Body of pancreas (tissue), 4 donors: ENCODE results near the gene NTHL1. TPM values are rescaled to one million over a fixed set of nuclear protein-coding genes. Genes with fewer than 3 reads are reported as not detected.
"Not testable (repeated sequence)": the region's sequence is repeated elsewhere in the genome, so short reads cannot be mapped to it uniquely, and the experiment has no call there.

Experiments
- ATAC-seq: fragments of 150-250 bp; one replicate; pipeline ENCODE4 v1.9.1; 2016
- DNase-seq, 4 donors: peaks; one replicate each; pipeline ENCODE4 v3.0.0-alpha.2; 2019
- H3K27ac ChIP-seq, 4 donors: fragments of 200-600 bp; sonication (generic); 1 replicate in 3 of 4; 2 replicates in 1 of 4; pipeline versions ENCODE4 v1.5.1 to v1.6.1; 2016 to 2019; ENCODE audit warnings: mild to moderate bottlenecking in 1 of 4, mixed read lengths in 1 of 4, moderate library complexity in 1 of 4
- H3K27me3 ChIP-seq, 2 donors: fragments of 200-600 bp; sonication (generic); one replicate each; pipeline ENCODE4 v1.6.0; 2016; ENCODE audit warnings: mild to moderate bottlenecking in 1 of 2
- H3K36me3 ChIP-seq, 2 donors: fragments of 200-600 bp; sonication (generic); replicated peaks in 1 of 2; 2 replicates each; pipeline ENCODE4 v1.5.1; 2016; ENCODE audit warnings: low read depth in 2 of 2; ENCODE audit not compliant: insufficient read depth in 1 of 2
- H3K4me1 ChIP-seq: fragments of 200-600 bp; sonication (generic); one replicate; pipeline ENCODE4 v1.6.0; 2016
- H3K4me3 ChIP-seq, 2 donors: fragments of 200-600 bp; sonication (generic); 1 replicate in 1 of 2; 2 replicates in 1 of 2; pipeline ENCODE4 v1.5.1; 2016 to 2019
- H3K9me3 ChIP-seq, 3 donors: fragments of 200-600 bp; sonication (generic); 1 replicate in 2 of 3; 2 replicates in 1 of 3; pipeline ENCODE4 v1.5.1; 2016
- POLR2A ChIP-seq, 3 donors: fragments of 450-650 bp; IDR thresholded peaks; one replicate each; pipeline ENCODE4 v1.6.1; 2016; ENCODE audit warnings: antibody characterized with exemption in 3 of 3, mild to moderate bottlenecking in 2 of 3
- WGBS, 2 donors: methylation state at CpG; one replicate each; pipeline ENCODE4 v1.1.5; 2017; 5-methylcytosine and 5-hydroxymethylcytosine counted together
- intact Hi-C: fragments of 100-400 bp; cut with DNase I; formaldehyde crosslinking; loops from one replicate; pipeline ENCODE4 v1.15.1; 2023
- total RNA-seq, 2 donors: library from RNA; depleted of rRNA; stranded (reverse); fragments of >200 nt; gene quantifications; one replicate each; pipeline ENCODE4 v1.1.0, GENCODE V29; 2016
- TF ChIP-seq, protein P1 (sequence below), 7 experiments: fragments of 450-650 bp in 4 of 7; fragments of 200-600 bp in 3 of 7; sonication (generic) in 3 of 7; IDR thresholded peaks; one replicate each; pipeline ENCODE4 v1.5.1; 2016 to 2019; ENCODE audit warnings: antibody characterized with exemption in 7 of 7

The NTHL1 gene
- total RNA-seq, 2 donors from 2014 or later: 15.2 to 19.7 TPM

DNA sequence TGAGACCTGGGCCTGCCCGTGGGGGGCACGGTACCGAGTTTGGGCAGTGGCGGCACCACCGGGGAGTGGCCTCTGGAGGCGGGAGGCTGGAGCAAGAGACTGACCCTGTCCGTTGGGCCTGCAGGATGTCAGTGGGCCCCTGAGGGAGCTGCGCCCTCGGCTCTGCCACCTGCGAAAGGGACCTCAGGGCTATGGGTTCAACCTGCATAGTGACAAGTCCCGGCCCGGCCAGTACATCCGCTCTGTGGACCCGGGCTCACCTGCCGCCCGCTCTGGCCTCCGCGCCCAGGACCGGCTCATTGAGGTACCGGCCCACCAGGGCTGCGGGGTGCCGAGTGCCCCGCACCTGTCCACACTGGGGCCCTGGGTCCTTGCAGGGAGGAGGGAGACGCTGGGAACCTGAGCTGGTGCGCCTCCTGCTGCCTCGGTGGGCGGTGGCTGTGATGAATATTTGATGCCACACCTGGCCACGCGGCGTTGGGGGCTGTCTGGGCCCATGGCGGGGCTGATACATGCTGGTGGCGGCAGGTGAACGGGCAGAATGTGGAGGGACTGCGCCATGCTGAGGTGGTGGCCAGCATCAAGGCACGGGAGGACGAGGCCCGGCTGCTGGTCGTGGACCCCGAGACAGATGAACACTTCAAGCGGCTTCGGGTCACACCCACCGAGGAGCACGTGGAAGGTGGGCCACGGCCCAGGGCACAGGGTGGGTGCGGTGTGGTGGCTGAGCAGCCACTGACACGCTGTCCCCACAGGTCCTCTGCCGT is 11.3 kb downstream of the NTHL1 start:
- DNase-seq: no peak
- ATAC-seq: no peak
- H3K27ac ChIP-seq: peak overlapping the region; percentile 33 to 82 (median 66)
- no peaks in the 10 kb centered on the region for H3K9me3 ChIP-seq
- H3K27me3 ChIP-seq: no peaks in the 10 kb centered on the region
- no peaks in the 10 kb centered on the region for H3K36me3 ChIP-seq
- intact Hi-C loops: no loop called here
- H3K4me1 ChIP-seq: peaks cover 45% of the 10 kb centered on the region
- WGBS, 2 donors: 88 to 97% methylated on average over 13 to 44 of the region's 47 CpGs
- TF ChIP-seq POLR2A (IDR thresholded peaks at IDR 0.05): no peak
- TF ChIP-seq, protein P1, sequence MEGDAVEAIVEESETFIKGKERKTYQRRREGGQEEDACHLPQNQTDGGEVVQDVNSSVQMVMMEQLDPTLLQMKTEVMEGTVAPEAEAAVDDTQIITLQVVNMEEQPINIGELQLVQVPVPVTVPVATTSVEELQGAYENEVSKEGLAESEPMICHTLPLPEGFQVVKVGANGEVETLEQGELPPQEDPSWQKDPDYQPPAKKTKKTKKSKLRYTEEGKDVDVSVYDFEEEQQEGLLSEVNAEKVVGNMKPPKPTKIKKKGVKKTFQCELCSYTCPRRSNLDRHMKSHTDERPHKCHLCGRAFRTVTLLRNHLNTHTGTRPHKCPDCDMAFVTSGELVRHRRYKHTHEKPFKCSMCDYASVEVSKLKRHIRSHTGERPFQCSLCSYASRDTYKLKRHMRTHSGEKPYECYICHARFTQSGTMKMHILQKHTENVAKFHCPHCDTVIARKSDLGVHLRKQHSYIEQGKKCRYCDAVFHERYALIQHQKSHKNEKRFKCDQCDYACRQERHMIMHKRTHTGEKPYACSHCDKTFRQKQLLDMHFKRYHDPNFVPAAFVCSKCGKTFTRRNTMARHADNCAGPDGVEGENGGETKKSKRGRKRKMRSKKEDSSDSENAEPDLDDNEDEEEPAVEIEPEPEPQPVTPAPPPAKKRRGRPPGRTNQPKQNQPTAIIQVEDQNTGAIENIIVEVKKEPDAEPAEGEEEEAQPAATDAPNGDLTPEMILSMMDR (IDR thresholded peaks at IDR 0.05): no peak
- no peak overlapping the region for H3K4me3 ChIP-seq

DNA sequence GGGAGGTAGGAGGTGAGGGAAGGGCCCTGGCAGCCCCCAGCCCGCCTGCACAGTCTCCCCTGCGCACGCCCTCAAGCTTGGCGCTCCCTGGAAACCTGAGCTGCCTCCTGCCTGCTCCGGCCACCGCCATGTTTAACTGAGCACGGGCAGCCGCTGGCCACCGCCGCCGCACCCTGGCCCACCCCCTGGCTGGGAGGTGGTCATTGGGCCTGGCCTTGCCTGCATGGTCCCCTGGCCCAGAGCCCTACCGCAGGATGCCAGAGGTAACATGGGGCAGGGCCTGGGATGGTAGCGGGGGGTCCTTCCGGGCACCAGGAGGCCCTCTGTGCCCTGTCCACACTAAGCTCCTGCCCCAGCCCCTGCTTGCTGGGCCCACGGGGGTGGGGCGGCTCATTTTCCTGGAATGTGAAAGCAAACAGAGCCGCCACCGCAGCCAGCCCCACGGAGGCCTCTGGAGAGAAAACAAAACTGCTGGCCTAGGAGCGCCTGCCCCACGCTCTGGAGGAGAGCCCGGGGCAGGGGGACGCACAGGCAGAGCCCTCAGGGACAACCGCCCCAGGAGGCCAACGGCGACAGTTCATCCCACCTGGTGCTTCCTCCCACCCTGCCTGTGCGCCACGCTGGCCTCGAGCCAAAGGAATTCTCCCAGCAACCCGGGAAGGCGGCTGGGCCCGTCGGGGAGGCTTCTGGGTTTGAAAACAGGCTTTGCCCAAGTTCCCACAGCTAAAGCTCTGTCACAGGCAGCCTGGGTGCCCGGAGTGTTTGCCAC is 12.0 kb downstream of the NTHL1 start:
- intact Hi-C loops: no loop called here
- Histone ChIP-seq H3K27me3 (no peaks in the 10 kb centered on the region), H3K36me3 (no peaks in the 10 kb centered on the region), H3K27ac (peak overlapping the region; percentile 33 to 82 (median 66)), H3K9me3 (no peaks in the 10 kb centered on the region), H3K4me1 (peaks cover 44% of the 10 kb centered on the region), H3K4me3 (no peak overlapping the region)
- ATAC-seq (peak; percentile 44), DNase-seq (peak in 3 of 4 donors; percentile 48 to 65 (median 54))
- TF ChIP-seq POLR2A (IDR thresholded peaks at IDR 0.05): peak in 2 of 3 donors; percentile 25 to 38
- TF ChIP-seq, protein P1 (IDR thresholded peaks at IDR 0.05): no peak
- WGBS, 2 donors: 53 to 80% methylated on average over 6 to 34 of the region's 34 CpGs

DNA sequence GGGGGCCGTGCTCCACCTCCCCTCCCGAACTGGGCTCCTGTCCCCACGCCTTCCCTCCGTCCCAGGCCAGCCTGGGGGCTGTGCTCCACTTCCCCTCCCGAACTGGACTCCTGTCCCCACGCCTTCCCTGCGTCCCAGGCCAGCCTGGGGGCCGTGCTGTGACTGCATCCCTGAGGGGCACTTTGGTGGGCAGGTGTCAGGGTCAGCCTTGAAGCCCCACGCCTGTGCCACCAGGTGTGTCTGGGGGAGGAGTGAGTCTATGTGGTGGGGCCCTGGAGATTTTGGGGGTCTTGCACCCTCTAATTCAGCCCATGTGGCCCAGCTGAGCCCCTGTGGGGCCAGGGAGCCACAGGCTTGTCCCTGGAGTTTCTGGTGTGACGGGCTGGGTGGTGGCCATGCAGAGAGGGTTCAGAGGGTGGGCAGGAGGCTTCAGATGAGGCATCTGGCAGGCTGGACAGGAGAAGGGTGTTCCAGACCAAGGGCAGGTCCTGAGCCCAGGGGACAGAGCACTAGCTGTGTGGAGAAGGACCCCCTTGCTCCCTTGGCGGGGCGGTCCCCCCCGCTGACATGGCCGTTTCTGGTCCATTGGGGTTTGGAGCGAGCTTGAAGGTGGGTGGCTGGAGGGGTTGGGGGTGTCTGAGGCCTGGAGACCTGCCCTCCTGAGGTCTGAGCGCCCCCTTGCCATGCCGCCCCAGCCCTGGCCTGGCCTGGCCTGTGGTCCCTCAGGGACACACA is 12.8 kb downstream of the NTHL1 start:
- H3K36me3 ChIP-seq: no peaks in the 10 kb centered on the region
- no peak overlapping the region for H3K4me3 ChIP-seq
- WGBS, 2 donors: 80 to 81% methylated on average over 3 to 17 of the region's 17 CpGs
- H3K27ac ChIP-seq: peak overlapping the region; percentile 33 to 82 (median 66)
- intact Hi-C loops: no loop called here
- H3K9me3 ChIP-seq: no peaks in the 10 kb centered on the region
- DNase-seq (peak in 1 of 4 donors; percentile 30), ATAC-seq (no peak)
- no peaks in the 10 kb centered on the region for H3K27me3 ChIP-seq
- peaks cover 36% of the 10 kb centered on the region for H3K4me1 ChIP-seq
- TF ChIP-seq, protein P1 (IDR thresholded peaks at IDR 0.05): no peak
- no peak for TF ChIP-seq POLR2A (IDR thresholded peaks at IDR 0.05)

DNA sequence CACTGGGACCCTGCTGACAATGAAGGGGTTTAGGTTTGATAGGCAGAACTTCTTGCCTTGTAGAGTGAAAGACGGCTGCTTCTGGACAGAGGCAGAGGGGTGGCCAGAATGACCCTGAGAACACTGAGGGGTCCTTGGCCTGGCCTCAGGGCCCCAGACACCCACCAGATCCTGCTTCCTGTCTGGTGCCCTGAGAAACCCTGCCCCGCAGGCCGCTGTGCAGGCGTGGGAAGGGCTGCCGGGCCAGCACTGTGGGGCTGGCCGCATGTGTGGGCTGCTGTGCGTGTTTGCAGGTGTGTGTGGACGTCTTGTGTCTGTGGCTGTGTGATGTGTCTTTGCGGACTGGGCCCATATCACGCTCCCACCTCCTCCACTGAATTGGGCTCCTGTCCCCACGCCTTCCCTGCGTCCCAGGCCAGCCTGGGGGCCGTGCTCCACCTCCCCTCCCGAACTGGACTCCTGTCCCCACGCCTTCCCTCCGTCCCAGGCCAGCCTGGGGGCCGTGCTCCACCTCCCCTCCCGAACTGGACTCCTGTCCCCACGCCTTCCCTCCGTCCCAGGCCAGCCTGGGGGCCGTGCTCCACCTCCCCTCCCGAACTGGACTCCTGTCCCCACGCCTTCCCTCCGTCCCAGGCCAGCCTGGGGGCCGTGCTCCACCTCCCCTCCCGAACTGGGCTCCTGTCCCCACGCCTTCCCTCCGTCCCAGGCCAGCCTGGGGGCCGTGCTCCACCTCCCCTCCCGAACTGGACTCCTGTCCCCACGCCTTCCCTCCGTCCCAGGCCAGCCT is 13.5 kb downstream of the NTHL1 start:
- H3K9me3 ChIP-seq, ATAC-seq, intact Hi-C loops, H3K4me3 ChIP-seq, DNase-seq, H3K27me3 ChIP-seq, H3K36me3 ChIP-seq: not testable (repeated sequence)
- Histone ChIP-seq H3K4me1 (peaks cover 33% of the 10 kb centered on the region), H3K27ac (peak overlapping the region; percentile 12 to 82 (median 64))
- WGBS, 2 donors: 74 to 83% methylated on average over 9 to 19 of the region's 32 CpGs
